GM19099 (cell line): ENCODE data around the gene INAFM2.

Experiments used
- POLR2A ChIP-seq: IDR thresholded peaks from 3 replicates; pipeline ENCODE4 v1.6.1; 2011; ENCODE audit warnings: low read depth; ENCODE audit not compliant: insufficient read length; ENCODE audit errors: extremely low read depth

The INAFM2 gene

DNA sequence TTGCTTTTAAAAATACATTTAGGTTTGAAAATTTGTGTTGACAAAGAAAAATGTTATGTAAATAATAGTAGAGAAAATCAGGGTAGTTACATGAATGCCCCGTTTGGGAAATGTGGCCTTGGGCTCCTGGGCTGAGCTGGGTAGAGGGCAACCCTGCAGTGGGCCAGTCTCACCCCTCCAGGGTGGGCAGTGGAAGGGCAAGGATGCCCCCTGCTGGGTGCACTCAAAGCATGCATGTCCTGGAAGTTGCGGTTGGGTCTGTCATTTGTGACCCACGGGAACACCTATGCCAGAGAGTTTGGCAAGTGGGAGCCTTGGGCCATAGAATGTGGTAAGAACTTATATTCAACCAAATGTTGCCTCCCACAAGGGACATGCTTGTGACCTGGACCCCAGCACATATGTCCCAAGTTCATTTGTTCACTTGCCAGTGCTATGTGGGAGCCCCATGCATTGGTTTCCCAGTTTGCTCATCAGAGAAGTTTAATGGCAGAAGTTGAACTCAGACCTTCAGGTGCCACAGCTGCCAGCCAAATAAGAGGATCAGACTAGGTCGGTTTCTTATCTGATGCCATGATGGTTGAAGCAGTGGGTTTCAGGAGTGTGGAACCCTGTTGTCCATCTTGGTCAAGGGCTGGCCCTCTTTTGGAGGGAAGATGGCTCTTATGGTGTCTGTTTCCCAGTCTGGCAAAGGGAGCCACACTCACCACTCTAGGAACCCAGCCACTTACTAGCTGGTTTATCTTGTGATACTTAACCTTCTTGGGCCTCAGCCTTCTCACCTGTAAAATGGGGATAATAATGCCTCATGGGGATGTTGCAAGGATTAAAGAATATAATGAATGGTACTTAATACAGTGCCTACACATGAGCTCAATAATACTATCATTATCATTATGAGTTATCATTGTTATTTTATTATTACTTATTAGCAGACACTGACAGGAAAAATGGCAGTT lies 13.2 kb upstream of the INAFM2 start:
- TF ChIP-seq POLR2A: no peak

DNA sequence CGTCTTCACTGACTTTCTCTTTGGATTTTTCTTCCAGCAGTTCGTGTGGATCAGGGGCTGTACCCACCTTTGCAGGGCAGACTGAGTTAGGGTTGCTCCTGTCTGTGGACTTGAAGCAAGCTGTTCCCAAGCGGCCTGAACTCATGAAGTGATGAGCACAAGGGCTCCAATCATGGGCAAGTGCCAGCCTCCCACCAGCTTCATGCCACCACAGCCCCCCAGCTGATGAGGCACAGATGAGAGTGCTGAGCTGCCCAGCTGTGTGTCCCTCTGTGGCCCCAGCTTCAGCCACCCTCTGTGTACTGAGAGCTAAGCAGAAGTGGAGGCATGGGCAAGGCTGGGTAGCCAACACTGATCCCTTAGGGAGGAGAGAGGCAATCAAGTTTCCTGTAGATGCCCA lies 12.5 kb upstream of the INAFM2 start:
- no peak for TF ChIP-seq POLR2A

DNA sequence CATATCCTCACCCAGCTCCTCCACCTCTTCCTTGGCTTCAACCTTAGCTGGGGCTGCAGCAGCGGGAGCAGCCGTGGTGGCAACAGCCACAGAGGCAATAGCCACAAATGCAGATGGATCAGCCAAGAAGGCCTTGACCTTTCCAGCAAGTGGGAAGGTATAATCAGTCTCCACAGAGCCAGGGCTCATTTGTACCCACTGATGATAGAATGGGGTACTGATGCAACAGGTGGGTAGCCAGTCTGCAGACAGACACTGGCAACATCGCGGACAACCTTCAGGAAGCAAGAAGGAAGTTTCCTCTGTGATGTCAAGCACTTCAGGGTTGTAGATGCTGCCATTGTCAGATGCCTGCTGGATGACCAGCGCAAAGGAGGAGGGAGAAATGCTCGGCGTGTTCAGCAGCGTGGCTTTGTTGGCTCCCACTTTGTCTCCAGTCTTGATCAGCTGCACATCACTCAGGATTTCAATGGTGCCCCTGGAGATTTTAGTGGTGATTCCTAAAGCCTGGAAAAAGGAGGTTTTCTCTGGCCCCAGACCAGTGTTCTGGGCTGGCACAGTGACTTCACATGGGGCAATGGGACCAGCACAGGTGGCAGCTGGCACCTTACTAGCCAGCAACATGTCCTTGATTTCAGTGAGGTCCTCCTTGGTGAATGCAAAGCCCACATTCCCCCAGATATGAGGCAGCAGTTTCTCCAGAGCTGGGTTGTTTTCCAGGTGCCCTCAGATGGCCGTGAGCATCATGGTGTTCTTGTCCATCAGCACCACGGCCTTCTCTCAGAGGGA lies 10.9 kb upstream of the INAFM2 start:
- TF ChIP-seq POLR2A: no peak

DNA sequence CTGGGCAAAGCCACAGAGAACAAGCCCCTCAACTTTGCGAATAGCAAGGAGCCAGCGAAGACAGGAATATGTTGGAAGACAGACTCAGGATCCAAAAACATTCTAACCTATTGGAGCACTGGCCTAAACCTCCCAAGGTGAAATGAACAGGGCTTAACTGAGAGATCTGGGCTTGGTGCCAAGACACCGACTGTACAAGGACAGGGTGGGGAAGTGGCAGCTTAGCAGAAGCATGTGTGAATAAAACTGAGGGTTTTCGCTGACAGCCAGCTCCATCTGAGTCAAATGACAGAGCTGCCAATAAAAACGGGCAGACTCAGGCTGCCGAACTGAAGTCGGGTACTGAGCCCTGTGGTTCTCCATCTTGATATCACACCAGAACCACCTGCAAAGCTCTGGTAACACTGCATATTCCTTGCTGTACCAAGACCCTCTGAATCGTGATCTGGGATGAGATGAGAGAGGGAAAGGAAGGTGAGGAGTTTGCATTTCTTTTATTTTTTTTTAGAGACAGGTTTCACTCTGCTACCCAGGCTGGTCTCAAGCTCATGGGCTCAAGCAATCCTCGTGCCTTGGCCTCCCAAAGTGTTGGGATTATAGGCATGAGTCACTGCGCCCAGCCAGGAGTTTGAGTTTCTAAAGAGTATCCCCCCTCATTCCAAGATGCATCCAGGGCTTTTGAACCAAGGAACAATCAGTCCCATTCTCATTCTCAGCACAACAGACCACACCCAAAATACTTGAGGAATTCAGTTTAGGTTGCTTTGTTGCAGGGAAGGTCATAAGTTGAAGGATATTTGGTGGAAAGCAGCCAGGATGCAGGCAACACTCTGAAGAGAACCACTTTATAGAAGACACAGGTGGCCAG lies 9.7 kb upstream of the INAFM2 start:
- TF ChIP-seq POLR2A: no peak

DNA sequence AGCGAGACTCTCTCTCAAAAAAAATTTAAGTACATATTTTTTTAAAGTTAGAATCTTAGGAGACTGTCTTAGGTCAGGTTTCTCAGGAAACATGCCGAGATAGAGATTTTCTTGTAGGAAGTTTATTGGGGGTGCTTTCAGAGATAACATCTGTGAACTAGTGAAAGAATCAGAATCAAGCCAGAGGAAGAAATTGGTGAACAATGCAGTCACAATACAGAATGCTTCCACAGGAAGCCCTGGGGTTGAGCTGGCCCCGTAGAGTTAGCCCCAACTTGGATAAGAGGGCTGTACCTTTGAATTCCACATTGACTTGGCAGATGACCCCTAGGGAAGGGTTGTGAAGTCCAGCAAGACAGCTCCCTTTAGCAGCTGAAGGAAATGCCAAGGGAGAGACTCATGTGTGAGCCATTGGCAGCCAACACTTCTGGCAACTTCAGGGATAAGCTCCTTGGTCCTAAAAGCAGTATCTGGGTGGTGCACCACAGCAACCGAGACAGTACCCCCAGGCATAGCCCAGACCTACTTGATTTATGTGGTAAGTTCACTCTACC lies 8.7 kb upstream of the INAFM2 start:
- no peak for TF ChIP-seq POLR2A

DNA sequence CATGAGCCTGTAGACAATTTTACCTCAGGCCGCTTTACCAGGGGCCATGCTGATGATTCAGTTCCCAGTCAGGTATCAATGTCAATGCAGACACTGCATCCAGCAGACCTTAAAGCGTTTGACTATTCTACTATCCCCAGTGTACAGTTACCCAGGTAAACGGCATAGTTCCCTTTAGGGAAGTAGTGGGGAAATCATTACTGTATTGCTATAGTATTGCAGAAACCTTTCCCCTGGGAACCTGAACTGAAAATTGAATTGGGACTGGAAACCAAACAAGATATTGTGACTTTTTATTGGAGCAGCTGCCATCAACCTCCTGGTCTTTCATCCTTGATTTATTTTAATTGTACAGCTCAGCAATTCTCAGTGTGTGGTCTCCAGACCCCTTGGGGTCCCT lies 6.6 kb upstream of the INAFM2 start:
- TF ChIP-seq POLR2A: no peak

DNA sequence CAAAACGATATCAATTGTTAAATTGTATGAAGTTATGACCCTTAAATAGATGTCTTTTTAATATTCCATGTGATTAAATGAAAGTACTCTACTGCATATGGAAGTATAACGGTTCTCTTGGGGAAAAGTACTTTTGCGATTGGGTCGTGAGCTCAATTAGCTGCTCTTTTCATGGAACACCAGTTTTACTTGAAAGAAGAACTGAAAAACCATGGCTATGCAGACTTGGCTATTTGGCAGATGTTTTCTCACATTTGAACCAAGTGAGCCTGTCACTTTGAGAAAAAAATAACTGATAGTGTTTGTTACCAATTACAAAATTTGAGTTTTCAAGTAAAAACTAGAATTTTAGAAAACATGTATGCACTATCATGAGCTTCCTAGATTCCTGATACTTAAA lies 5.9 kb upstream of the INAFM2 start:
- no peak for TF ChIP-seq POLR2A

DNA sequence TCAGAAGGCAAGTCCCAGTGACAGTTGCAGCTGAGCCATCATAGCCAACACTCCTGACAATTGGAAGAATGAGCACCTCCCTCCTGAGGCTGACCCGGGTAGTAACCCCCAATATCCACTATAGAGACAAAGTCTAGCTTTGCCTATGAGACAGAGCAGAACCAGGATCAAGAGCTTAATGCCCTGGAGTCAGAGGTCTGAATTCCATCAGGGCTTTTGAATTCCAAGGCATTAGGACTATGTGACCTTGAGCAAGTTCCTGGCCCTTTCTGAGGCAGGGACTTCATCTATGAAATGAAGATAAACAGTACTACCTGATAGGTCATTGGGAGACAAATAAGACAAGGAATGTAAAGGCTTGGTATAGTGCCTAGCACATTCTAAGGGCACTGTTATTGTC lies 3.1 kb upstream of the INAFM2 start:
- TF ChIP-seq POLR2A: no peak

DNA sequence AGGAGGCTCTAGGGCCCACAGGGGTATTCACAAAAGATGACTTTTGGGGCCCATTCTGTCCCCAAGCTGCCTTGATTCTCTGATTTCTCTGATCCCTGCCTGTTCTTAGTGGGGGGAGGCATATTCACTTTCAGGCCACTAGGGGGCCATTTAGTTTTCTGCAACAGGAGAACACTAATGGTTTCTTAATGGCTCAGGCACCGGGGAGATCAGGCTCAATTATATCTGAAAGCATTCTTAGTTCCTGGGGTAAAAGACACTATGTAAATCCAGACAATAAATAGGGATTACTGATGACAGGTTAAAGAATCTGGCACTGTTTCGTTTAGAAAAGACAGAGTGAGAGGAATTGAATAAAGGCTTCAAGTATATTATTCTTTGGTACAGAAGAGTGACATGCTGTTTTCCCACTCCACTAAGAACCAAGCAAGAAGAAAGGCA lies 2.5 kb upstream of the INAFM2 start:
- no peak for TF ChIP-seq POLR2A

DNA sequence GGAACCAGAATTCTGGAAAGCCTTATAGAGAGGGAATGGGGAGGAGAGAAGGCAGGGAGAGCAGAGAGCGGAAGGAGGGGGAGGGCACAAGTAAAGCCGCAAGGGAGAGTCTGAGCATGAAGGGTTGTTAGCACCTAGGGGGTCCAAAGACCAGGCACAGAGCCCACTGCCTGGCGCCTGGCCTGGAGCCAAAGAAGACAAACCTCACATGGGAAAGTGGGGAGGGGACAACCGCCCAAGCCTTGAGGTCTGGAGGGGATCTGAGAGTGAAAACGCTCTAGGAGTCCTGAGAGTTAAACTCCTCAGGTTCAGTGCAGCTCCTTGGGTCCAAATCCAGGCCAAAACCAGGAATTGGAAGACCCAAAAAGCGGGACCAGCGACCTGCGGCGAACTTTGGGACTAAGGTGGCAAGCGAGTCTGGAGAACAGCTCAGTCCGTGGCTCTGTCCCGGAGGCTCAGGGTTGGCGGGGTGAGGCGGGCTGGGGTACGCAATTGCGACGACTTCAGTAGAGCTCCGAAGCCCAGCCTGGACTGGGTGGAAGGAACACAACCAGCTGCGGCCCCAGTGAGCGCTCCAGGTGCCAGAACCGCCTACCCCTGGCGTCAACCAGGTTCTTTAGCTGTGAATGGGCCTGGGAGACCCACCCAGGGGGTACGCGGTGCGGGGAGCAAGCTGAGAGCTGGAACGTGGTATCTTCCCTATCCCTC lies 807 bp upstream of the INAFM2 start:
- no peak for TF ChIP-seq POLR2A

DNA sequence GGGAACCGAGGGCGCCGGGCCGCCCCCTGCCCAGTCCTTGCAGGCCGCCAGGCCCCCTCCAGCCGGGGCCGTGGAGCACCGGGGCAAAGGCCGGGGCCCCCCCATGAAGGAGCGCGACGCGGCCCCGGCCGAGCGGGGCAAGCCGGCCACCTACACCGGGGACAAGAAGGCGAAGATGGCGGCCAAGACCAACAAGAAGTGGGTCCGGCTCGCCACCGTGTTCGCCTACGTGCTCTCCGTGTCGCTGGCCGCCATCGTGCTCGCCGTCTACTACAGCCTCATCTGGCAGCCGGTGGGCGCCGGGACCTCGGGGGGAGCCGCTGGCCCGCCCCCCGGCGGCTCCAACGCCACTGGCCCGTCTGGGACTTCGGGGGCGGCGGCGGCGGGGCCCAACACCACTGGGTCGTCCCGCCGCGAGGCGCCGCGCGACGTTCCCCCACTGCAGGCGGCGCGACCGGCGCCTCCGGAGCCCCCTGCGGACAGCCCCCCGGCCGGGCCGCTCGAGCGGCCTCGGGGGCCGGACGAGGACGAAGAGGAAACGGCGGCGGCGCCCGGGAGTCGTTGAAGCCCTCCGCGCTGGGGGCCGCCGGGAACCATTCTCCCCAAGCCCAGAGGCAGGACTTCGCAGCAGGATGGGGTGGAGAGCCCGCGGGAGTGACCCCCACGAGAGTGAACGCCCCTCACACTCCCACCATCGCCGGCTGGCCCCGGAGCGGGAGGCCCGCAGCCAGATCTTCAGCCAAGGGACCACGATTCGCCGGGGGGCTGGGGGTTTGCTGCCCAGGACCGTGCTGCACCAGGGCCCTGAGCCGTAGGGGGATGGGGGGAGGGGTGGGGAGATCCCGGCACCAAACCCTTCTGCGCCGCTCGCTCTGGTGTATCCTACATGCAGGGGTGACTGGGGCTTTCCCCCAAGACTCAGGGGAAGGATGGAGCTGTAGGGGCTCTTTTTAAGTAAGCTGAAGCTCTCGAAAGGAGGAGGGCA lies 753 bp downstream of the INAFM2 start:
- TF ChIP-seq POLR2A: no peak

DNA sequence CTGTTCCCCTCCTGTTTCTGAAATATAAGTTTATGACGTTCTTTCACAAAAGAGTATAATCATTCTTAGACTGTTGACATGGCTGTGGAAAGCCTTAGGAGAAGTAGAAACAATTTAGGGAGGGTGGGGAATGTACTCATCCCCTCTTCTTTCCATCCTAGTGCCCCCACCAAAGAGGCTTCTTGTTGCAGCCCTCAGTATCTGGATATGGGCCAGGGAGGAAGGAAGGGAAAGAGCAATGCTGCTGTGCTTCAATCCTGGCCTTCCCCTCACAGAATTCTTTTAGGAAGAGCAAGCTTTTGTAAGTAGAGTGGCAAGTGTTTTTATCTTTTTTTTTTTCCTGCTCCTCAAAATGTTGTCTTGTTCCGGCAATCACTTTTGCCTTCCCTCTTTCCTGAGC lies 1.7 kb downstream of the INAFM2 start:
- no peak for TF ChIP-seq POLR2A

DNA sequence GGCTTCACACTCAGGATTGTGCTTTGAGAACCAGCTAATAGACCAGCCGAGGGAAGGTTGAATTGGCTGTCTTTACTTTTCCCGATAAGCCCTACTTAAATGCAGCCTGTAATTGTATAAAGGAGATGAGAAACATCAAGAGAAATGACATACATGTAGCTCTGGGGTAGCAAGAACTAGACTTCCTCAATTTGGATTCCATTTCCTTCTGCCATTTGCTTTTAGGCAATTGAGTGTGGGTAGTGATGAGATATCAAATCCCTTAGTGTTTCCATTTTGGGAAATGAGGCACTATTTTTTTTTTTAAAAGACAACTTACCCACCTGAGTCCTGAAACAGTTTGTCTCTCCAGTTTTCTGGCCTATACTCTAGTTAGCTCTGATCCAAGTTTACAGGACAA lies 2.2 kb downstream of the INAFM2 start:
- no peak for TF ChIP-seq POLR2A
